HG02870 (cell line): ENCODE results near the gene SMIM38.

Experiments used
- ATAC-seq: cut with Tn5 transposase; IDR thresholded peaks from one replicate; pipeline ENCODE4 v1.9.1; 2021; ENCODE audit warnings: mild to moderate bottlenecking, moderate library complexity; ENCODE audit not compliant: unreplicated experiment

SMIM38 gene

DNA sequence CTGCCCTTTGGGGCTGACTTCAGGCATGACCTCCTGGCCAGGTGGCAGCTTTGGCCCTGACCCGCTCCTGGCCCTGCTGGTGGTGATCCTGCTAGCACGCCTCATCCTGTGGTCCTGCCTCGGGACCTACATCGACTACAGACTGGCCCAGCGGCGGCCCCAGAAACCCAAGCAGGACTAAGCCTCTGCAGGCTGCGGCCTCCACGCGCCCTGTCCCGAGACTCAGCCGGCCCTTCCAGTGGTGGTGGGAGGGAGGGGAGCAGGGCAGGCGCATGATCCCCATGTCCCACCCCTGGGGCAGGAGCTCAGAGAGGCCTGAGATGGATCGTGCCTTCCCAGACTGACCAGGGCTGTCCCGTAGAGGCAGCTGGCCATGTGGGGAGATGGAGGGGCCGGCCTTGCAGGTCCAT, 2.1 kb downstream of the SMIM38 start:
- ATAC-seq: no peak

DNA sequence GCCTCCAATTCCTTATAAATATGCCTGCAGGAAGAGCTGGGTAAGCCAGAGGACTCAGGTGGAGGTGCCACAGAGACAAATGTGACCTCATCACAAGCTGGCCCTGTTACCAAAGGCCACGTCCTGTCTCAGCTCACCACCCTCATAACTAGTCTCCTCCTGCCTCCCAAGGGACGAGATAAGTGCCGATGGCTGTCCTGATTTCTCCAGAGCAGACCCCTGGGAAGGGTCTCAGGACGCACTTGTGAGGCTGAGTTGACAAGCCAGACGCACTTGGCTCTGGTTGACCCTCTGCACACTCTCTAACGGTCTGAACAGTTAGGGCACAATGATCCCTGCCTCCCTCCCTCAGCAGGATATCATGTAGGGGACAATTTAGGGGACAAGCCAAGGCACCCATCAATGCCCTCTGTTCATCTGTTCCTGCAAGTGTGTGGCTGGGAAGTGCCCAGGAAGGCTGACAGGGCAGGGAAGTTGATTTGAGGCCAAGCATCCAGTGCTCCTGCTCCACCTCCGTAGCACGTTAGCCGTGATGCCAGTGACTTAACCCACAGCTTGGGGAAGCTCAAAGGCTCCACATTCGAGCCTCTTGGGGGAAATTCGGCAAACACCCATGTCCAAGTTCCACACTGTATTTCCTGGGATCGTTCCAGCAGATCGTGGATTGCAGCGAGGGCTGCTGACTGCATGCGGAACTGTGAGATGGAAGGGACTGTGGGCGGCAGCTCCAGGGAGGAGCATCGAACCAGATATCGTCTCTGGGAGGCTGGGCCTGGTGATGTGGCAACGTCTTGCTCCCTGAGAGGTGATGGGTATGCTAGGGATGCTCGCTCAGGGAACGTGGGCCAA, 2.8 kb downstream of the SMIM38 start:
- ATAC-seq: no peak

DNA sequence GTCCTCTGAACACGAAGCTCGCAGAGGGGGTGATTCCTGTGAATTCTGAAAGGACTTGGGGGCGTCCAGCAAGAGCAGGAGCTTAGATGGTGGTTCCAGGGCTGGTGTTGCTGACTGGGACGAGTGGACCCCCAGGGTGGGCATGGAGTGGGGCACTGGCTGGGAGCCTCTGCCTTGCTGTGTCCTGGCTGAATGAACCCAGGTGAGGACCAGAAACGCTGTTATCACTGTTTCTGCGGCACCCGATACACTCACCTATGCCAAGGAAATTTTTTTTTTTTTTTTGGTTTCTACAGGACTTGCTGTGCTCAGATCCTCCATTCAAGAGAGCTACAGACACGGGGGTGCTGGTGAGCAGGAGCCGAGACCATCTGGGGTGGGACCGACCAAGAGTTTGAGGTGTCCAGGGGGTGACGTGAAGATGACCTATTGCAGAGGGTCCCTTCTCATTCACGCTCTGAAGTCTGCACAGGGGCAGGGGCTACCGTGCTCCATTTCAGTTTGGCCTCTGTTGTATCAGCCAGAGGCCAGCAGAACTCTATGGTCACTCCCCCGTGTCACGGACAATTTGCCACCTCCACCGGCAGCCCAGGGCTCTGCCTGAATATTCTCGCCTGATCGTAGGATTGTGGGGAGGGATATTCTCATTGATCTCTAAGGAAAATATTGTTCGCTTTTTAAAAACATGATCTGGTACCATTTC, 3.6 kb downstream of the SMIM38 start:
- ATAC-seq: no peak

DNA sequence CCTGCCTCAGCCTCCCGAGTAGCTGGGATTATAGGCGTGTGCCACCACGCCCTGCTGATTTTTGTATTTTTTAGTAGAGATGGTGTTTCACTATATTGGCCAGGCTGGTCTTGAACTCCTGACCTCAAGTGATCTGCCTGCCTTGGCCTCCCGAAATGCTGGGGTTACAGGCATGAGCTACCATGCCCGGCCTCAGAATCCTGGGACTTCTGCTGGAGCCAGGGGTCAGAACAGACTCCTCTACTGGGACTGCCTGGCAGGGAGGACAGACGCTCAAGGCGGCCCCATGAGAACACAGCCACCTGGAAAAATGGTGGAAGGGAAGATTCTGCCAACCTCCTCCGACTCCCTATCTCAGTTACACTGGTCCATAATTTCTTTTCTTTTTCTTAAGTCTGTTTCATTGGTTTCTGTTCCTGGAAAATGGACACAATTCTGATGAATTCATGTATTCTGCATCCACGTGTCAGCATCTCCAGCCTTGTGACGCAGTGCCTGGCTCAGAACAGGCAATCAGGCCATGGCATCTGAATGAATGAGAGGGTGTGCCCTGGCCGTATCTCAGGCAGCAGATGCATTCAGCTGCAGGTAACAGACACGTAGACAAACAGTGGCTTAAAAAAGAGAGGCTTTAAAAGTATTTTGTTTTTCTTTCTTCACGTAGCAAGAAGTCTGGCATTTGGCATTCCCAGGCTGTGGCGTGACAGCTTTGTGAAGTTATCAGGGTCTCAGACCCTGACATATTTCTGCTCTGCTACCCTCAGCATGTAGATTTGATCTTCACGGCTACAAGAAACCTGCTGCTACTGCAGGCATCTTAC, 4.8 kb downstream of the SMIM38 start:
- no peak for ATAC-seq

DNA sequence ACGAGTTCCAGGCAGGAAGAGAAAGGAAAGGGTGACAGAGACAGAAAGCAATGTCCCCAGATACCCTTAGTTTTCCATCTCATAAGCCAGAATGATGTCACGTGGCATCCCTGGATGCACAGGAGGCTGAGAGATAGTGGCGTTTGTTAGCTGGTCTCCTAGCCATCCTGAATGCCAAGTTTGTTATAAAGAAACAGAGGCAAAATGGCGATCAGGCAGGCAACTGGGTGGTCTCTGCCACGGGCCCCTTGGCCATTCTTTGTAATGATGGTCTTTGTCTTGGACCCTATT, 5.3 kb downstream of the SMIM38 start:
- ATAC-seq: no peak

DNA sequence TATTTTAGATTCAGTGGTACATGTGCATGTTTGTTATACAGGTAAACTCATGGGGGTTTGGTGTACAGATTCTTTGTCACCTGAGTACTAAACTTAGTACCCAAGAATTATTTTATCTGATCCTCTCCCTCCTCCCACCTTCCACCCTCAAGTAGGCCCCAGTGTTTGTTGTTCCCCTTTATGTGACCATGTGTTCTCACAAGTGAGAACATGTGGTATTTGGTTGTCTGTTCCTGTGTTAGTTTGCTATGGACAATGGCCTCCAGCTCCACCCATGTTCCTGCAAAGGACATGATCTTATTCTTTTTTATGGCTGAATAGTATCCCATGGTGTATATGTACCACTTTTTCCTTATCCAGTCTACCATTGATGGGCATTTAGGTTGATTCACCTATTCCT, 6.8 kb downstream of the SMIM38 start:
- no peak for ATAC-seq

DNA sequence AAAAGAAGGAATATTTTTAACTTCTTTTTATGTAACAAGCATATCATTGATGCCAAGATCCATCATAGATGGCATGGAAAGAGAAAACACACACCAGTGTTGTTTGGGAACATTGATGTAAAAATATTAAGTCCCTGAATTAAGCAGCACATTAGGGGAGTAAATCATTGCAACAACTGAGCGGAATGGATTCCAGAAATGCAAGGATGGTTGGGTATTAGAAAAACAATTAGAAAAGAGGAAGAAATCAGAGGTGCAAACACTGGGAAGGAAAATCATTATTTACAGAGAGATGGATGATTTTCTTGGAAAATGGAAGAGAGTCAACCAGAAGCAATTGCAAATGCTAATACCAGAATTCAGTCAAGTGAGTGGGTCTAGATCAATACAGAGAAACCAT, 8.1 kb downstream of the SMIM38 start:
- ATAC-seq: no peak

DNA sequence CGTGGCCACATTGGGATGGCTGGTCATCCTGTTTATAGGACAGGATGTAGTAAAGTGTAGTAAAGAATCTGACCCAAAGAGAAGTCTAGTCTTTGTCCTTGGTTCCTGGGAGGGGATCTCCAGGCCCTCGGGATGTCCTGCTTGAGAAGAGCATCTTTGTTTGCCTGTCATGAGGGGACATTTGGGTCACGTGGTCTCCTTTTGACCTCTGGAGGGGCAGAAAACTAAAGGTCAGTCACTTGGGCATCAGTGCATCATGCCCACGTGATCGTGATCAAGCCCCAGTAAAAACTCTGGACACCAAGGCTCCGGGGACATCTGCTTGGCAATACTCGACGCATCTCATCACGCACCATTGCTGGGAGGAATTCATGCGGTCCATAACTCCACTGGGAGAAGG, 9.1 kb downstream of the SMIM38 start:
- no peak for ATAC-seq

DNA sequence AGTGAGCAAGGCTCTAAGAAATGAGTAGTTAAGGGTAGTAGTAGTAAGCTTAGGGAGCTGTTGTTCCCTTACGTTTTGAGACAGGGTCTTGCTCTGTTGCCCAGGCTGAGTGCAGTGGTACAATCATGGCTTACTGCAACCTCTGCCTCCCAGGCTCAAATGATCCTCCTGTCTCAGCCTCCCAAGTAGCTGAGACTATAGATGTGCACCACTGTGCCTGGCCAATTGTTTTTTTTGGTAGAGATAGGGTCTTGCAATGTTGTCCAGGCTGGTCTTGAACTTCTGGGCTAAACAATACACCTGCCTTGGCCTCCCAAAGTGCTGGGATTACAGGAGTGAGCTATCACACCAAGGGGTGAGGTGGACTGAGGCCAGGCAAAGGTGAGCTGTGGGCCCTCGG, 10.0 kb downstream of the SMIM38 start:
- no peak for ATAC-seq

DNA sequence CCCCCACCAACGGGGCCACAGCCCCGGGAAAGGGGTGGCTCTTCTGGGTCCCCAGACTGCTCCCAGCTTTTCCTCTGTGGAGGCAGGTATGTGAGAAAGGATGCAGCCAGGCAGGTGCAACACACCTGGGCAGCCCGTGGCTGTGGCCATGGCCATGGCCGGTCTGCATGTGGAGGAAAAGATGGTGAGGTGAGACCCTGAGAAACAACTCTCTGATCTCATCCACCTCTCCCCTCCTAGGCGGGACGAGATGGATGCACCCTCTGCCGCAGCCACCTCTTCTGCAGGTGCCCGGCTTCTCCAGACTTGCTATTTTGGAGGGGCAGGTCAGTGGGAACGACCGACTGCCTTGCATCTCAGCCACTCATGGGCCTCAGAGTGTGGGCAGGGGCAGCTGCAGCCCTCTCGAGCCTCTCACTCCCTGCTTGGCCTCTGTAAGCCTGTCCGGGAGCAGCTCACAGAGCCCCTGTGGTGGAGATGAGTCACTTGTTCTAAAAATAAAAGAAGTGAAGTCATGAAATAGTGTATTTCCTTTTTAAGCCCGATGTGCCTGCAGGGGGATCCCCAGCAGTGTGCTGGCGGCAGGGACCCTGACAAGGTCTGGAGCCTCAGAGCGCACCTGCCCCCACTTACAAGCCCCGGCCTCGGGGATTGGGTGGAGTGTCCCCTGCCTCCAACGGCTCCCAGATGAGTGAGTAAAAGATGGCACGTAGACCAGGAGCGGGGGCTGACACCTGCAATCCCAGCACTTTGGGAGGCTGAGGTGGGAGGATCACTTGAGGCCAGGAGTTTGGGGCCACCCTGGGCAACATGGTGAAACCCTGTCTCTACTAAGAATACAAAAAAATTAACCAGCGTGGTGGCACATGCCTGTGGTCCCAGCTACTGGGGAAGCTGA, 10.7 kb downstream of the SMIM38 start:
- ATAC-seq: peak; percentile 95

DNA sequence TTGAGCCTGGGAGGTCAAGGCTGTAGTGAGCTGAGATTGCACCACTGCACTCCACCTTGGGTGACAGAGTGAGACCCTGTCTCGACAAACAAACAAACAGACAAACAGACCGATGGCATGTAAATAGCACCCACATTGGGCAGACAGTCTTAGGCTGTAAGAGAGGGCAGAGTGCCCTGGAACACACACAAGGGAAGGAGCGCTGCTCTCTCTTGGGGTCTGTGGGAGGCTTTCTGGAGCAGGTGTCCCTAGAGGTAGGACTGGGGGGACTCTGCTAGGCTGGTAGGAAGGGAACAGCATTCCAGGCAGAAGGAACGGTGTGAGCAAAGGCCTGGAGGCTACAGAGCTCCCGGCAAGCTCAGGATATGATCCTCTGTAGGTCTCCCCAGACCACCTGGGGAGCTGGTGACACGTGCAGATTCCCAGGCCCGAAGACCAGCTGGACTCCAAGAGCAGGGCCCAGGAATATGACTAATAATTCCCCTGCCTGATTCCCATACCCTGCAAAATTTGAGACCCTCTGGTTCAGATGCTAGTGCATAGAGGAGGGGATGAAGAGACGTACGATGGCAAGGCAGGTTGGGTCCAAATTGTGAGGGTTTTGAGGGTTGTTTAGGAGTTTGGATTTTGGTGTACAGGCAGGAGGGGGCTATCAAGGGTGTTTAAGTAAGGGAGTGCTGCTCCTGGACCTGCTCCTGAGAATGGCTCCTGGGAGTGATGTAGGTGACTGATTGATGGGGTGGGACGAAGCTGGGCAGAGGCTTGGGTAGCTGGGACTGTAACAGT, 11.6 kb downstream of the SMIM38 start:
- ATAC-seq: no peak

DNA sequence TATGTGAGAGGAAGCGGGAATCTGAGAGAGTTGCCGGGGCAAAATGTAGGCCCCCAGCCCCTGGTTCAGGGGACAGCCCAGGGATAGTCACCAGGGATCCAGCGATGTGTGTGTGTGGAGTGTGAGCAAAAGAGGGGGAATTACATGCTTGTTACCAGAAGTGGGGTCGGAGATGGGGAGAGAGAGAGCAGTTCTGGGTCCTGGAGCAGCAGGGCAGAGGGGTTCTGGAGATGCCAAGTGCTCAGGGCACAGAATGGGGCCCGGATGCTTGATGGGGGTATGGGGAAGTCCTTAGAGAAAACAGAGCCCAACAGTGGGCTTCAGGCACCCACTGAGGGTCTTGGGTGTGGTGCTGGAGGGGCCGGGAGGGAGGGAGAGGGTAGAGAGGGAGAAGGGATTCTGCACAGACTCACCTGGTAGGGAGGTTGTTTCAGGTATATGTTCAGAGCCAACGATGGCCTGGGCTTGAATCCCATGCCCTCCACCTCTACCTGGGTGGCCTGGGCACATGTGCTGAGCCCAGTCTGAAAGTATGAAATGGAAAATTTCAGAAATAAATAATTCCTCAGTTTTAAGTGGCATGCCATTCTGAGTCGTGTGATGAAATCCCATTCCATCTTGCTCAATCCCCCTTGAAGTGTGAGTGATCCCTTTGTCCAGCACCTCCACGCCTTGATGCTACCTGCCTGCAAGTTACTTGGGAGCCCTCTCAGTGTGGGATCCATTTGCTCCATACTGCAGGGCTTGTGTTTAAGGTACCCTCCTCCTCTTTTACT, 12.4 kb downstream of the SMIM38 start:
- no peak for ATAC-seq

DNA sequence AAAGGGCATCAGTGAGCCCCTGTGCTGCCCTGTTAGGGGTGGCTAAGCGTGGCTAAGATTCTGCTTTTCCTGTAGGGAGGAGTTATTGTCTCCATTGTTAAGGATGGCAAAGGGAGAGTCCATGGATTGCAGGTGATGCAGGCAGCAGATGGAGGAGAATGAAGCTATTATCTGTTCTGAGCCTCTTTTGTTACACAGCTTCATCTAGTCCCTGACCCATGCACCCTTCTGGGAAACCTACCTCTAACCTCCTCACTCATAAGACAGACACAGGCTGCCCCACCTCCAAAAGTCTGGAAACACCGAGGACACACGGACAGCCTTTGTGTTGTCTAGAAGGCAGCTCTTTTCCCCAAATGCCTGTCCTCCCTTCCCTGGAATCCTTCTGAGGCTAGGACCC, 13.7 kb downstream of the SMIM38 start:
- ATAC-seq: no peak

DNA sequence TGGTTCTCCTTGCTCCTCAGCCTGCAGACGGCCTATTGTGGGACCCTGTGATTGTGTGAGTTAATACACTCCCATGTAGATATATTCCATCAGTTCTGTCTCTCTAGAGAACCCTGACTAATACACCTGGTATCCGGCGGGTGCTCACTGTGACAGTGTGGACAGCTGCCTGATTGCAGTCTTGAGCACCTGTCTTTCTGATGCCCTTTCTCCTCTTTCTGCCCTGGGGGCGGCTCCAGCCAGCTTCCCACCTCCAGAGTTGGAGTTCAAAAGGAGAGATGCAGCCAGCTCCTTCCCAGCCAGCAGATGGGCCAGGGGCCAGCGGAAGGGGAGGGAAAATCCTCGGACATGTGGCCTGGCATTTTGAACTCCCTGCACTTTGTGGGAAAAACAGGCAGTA, 15.0 kb downstream of the SMIM38 start:
- no peak for ATAC-seq

DNA sequence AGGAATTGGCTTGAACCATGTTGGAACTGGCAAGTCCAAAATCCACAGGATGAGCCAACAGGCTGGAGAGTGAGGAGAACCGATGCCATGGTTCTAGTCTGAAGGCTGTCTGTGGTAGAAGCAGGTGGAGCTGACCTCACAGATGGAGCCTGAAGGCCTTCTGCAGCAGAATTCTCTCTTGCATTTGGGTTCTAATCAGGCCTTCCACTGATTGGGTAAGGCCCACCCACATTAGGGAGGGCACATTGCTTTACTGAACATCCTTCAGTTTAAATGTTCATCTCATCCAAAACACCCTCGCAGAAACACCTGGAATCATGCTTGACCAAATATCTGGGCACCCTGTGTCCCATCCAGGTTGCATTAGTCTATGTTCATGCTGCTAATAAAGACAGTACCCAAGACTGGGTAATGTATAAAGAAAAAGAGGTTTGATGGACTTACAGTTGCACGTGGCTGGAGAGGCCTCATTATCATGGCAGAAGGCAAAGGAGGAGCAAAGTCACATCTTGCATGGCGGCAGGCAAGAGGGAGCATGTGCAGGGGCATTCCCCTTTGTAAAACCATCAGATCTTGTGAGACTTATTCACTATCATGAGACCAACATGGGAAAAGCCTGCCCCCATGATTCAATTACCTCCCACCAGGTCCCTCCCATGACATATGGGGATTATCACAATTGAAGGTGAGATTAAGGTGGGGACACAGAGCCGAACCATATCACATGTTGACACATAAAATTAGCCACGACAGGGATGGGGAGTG, 15.9 kb downstream of the SMIM38 start:
- no peak for ATAC-seq

DNA sequence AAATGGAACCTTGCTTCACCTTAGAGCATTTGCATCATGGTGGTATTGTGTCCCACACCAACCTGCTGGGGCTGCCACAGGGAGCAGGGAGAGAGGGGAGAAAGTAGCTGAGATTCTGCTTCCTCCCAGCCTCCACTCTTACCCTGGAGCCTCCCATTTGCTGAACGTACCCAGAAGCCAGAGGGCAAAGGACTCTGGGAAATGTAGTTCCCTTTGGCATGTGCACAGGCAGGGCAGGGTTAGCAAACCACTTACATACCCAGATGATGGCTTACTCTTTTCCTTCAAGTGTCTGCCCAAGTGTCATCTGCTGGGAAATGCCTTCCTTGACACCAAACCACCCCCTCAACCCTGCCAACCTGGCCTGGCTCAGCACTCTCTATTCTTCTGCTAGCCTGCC, 16.9 kb downstream of the SMIM38 start:
- no peak for ATAC-seq

DNA sequence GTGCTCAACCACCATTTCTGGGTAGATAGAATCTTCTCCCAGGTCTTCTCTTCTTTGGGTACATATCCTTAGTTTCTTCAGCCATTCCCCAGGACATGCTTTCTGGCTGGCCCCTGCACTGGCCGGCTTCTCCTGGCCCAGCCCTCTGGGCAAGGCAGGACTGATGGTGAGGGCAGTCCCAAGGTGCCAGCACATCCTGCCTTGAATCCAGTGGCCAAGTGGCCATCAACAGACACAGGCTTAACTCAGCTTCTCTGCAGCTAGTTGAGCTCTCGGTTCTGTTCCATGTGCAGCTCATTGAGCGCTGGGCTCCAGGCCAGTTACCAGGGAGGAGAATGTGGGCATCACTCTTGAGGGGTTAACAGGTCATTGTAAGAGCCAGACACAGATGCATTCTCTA, 17.6 kb downstream of the SMIM38 start:
- no peak for ATAC-seq

DNA sequence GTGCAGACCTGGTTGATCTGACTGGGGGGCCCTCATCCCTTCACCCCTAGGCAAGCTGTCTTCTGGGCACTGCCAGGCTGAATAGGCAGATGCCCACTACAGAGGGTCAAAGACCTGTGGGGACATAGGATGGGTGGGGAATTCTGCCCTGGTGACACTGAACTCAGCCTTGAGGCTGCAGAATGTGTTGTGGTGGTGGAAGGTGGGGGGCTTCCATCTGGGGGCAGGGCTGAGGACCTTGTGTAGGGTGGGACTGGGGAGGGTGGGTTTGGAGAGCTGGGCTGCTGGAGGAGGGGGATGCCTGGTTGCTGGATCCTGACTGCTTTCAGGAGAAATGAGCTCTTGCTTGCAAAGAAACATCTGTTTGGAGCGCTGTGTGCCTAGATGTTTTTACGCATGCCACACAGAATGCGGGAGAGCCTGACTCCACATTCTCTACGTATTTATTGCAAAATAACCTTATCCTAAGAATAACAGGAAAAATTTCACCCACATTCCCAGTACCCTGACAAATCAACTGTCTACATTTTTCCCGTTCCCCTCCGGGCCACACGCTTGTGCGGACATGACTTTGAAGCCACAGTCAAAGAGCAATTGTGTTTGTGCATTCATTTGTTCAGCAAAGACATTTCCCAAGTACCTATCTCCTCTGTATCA, 18.3 kb downstream of the SMIM38 start:
- no peak for ATAC-seq
